C1 segment of cervical spinal cord (tissue), 14 donors: ENCODE data around the gene TNS3.

Source experiments
- DNase-seq, 14 donors: peaks; one replicate each; lab custom pipeline; 2025; lab: John Stamatoyannopoulos, UW

The TNS3 gene

DNA sequence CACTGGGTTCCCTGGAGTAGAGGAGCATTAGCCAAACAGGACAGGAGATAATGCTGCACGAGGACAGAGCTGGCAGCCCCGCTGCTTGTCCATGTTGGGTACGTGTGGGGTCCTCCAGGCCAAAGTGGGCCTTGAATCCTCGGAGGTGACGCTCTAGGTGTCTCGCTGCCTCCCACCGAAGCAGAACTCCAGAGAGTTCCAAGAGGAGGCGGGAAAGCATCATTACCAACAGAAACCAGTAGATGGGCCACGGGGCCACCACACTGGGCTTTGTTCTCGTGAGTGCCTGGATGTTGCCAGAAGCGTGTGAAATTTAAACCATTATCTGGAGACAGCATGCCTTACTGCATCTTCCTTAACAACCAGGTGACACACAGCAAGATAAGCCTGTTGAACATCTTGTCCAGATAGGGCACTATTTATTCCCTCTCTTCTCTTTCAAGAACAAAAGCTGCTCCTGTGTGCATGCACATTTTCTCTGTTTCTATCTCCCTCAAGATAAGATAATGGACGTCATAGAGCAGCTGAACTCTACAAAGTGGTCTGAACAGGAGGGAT is 56.8 kb downstream of the TNS3 start:
- DNase-seq = no peak

DNA sequence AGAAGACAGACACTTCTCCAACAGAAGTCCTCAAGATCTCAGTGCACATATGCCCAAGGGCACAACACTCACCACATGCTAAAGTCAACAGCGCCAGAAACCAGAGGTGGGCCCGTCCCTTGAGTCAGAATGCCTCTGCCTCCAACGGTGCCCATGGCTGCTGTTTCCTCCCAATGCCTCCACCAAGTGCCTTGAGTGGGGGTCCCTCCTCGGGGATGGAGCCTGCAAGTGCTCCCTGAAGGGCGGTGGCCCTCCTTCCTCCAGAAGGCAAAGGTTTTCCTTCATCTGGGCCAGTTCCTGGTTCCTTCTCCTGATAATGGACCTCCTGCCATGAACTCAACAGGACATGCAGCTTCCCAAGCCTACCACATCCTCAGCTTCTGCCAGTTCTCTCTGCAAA is 58.5 kb downstream of the TNS3 start:
- DNase-seq = no peak

GRCh38 chr7:47521816-47522561 is 59.9 kb downstream of the TNS3 start:
- DNase-seq = no peak

GRCh38 chr7:47521011-47521795 is 60.7 kb downstream of the TNS3 start:
- DNase-seq = no peak

- no peak for DNase-seq
These were observed 61.5 kb downstream of the TNS3 start for GRCh38 chr7:47520406-47520805.

- no peak for DNase-seq
These were observed 63.1 kb downstream of the TNS3 start for GRCh38 chr7:47518827-47519226.

- DNase-seq = no peak
These were observed 64.0 kb downstream of the TNS3 start for GRCh38 chr7:47517821-47518480.

- no peak for DNase-seq
These were observed 64.8 kb downstream of the TNS3 start for GRCh38 chr7:47516985-47517600.

DNA sequence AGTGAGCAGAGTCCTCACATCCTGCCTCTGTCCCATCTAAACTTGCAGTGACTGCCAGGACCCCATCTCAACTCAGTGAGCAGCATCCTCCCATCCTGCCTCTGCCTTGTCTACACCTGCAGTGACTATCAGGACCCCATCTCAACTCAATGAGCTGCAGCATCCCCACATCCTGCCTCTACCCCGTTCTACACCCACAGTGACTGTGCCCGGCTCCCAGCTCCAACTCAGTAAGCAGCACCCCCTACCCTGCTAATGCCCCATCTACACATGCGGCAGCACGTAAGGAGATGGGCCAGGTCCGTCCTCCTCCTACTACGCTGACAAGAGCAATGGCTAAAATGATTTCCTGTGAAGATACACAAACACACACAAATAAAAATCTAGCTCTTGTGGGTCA is 65.5 kb downstream of the TNS3 start:
- no peak for DNase-seq

GRCh38 chr7:47515305-47515834 is 66.5 kb downstream of the TNS3 start:
- no peak for DNase-seq

DNA sequence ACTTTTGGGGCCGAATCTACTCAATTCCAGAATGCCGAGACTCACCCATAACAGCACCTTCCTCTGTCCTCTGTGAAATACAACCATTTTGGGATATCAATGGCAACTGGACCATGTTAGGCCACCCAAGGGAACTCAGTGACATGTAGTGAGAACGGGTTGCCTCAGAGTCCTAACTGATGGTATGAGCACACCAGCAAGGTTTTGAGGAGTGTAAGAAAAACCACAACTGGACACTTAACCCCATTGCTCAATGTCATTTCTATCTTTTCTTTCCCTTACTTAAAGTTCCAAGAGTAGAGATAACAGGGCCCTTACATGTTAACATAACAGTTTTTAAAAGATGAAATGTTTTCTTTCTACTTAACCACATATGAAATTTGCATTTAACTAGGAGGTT is 67.1 kb downstream of the TNS3 start:
- DNase-seq = no peak

GRCh38 chr7:47514367-47514766 is 67.5 kb downstream of the TNS3 start:
- no peak for DNase-seq

- peak in 3 of 14 donors; percentile 35 to 55 (median 38) for DNase-seq
These were observed 68.1 kb downstream of the TNS3 start for GRCh38 chr7:47513741-47514241.

DNA sequence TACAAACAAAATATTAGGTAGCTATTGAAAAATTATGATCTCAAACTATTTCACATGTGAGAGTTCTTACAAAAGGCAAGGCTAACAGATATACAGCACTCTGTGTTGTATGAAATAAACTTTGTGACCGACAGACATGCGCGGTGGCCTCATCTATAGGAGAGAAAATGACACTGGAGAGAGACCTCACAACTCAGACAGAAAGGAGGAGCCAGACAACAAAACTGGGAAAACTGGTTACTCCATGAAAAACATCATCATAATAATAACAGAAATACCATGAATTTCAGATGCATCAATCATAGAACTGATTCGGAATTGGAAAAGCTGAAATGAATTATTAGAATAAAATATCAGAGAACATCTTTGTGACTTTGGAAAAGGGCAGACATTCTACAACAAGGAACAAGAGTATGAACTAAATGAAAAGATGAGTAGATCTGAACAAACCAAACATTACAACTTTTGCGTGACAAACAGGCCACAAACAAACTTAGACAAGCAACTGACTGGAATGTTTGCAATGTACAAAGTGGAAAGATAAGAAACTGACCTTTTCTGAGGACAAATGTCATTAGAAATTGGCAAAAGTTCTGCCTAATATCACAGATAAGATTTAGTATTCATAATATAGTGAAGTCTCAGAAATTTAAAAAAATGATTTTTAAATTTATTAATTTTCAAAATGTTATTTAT is 69.3 kb downstream of the TNS3 start:
- DNase-seq = no peak

DNA sequence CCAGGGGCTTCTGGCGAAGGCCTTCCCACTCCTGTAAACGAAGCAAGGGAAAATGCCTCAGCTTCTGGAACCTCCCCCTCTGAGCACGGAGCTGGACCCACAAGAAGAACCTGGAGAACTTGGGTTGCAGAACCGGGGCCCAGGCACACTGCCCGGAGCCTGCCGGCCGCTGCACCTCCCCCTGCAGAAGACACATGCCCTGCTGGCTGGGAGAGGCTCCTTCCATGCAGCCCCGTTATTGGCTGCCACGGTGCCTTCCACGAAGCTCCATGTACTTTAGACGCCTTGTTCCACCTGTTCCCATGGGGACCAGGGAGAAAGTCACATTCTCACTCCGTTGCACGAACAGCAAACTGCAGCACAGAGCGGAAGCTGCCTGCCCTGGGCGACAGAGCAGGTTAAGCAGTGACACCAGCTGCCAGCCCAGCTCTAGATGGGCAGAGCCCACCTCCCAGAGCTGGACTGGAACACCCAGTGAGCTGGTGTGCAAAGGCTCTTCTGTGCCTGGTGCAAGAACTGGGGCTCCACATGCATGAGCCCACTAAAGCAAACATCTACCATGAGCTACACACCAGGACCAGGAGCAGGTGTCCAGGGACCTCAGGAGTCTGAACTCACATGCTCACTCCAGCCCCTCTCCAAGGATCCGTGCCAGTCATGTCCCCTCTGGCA is 70.1 kb downstream of the TNS3 start:
- DNase-seq = no peak

DNA sequence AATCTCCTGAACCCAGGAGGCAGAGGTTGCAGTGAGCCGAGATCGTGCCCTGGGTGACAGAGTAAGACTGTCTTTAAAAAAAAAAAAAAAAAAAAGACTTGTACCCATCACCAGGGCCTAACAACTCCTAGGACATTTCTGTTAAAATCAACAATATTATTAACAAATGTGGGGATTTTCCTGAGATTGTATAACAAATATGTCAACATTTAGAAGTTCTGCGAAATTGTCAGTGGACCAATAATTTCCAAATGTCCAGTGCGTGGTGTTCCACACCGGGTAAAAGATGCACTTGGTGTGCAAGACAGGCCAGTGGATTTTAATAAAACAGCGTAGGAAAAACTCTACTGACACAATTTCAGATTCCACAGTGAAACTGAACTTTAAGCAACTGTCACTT is 71.1 kb downstream of the TNS3 start:
- DNase-seq = no peak

DNA sequence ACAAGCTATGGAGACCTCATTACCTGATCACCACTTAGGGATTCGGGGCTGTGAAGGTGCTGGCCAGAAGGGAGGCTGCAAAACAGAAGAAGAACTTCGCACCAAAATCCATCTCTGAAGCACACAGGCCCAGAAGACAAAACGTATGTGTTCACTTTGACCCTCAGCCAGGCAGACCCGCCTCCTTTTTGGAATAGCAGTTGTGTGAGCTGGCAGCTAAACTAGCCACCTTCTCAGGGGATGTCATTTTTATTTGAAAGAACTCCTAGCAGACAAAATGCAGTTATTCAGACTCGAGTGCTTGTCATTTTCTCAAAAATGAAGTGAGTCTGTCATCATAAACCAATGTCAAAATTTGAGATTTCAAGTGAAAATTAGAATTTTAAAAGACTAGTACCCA is 71.7 kb downstream of the TNS3 start:
- no peak for DNase-seq

DNA sequence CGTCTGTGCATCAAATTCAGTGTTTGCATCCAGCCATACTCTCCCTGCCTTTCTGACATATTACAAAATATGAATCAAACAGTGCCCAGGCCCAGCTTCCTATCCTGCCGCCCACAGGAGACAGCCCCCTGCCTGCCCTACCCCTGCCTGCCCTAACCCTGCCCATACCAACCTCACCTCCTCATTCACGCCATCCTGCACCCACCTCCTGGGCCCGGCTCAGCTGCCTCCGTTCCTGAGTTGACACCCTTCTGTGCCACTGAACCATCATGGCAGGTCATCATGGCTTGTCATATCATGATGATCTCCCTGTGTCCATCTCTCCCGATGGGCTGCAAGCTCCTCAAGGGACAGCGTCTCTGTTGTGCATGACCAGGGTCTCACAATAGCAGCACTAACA is 72.3 kb downstream of the TNS3 start:
- DNase-seq = no peak

DNA sequence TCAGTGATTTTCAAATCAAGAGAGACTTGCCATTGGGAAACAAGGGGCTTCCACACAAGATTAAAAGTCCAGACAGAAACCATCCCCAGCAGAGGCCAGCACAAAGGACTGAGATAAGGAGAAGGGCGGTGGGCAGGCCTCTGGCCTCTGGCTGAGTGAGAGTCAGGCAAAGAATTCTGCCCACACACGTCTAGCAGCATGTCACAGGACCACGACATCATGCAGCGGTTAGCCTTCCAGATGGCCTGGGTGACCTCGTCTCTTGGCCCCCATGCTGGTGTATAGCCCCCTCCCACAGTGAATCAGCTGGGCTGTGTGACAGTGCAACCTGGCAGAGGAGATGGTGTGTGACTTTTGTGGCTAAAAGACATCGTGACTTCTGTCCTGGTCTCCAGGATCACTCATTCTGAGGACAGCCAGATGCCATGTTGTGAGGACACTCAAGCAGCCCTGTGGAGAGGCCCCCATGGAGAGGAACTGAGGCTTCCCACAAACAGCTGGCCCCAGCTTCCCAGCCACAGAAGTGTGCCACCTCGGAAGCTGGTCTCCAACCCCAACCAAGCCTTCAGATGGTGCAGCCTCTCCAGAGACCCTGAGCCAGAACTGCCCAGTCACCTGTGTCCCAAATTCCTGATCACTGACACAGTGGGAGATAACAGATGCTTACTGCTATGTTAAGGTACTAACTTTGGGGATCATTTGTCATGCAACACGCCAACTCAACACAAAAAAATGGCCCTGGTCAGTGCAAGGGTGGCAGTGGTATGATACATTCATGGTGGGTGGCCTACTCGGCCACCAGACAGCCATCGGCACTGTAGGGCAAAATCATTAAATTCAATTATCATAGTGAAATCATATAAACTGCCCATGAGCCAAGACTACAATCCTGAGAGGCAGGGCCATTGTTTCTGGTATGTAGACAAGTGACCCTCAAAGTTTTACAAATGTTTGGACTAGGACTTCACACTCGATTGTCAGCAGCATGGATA is 73.2 kb downstream of the TNS3 start:
- DNase-seq = no peak
